ENCODE measurements around the gene C1orf115. TPM values are rescaled to one million over a fixed set of nuclear protein-coding genes. Genes with fewer than 3 reads are reported as not detected.

Gene C1orf115
- total and polyA plus RNA-seq, 9 of the 15 experiments (the other 6 are each of a cell fraction or from before 2014, with no cell fraction given) = not detected

GRCh38 chr1:220700556-220701179 is 10.5 kb downstream of the C1orf115 start (continued):
- no peak for TF ChIP-seq PHF21A (IDR thresholded peaks at IDR 0.05; ENCODE audit: borderline replicate concordance, low read depth)

GRCh38 chr1:220701974-220702373 is 11.8 kb downstream of the C1orf115 start:
- no peak overlapping the region for H3K4me3 ChIP-seq
- FAIRE-seq (no peak), ATAC-seq (no peak)
- TF ChIP-seq CBFA2T3 (IDR thresholded peaks at IDR 0.05) (no peak), FOS (IDR thresholded peaks at IDR 0.05; ENCODE audit: extremely low read depth, insufficient read length) (no peak), BCL6 (CRISPR knock-in tag; IDR thresholded peaks at IDR 0.05) (no peak), NFXL1 (CRISPR knock-in tag; IDR thresholded peaks at IDR 0.05) (no peak), ZNF407 (IDR thresholded peaks at IDR 0.05; ENCODE audit: low read depth) (no peak), XRCC4 (IDR thresholded peaks at IDR 0.05; ENCODE audit: extremely low read depth, insufficient read depth, insufficient read length) (no peak), CEBPZ (IDR thresholded peaks at IDR 0.05; ENCODE audit: borderline replicate concordance, low read depth, low read length) (no peak), NFATC3 (IDR thresholded peaks at IDR 0.05) (no peak), KLF1 (tag; IDR thresholded peaks at IDR 0.05) (no peak)

More at GRCh38 chr1:220701974-220702373, 11.8 kb downstream of the C1orf115 start:
- in situ Hi-C loops (cut with MboI) (no loop called here), intact Hi-C loops (cut with micrococcal nuclease) (no loop called here)
- Histone ChIP-seq H3K9me3 (replicated peaks; ENCODE audit: control insufficient read depth, insufficient read depth, low read depth, low read length) (no peaks in the 10 kb centered on the region), H3K9ac (ENCODE audit: insufficient read depth in 1 of 2, low read depth in 2 of 2, low read length in 2 of 2) (no peak overlapping the region), H3K27me3 (ENCODE audit: control insufficient read depth in 2 of 2, insufficient read depth in 2 of 2, low read length in 2 of 2) (peaks cover 4 to 40% of the 10 kb centered on the region in 2 experiments; a peak in 3 of 5 replicates), H3K27ac (ENCODE audit: extremely low read depth, low read depth, low read length) (no peak overlapping the region), H2AFZ (ENCODE audit: low read depth, low read length) (no peak overlapping the region), H3K36me3 (ENCODE audit: control insufficient read depth, insufficient read depth, low read length) (no peaks in the 10 kb centered on the region), H4K20me1 (replicated peaks; ENCODE audit: control insufficient read depth, insufficient read depth, low read length) (no peaks in the 10 kb centered on the region), H3K9me1 (ENCODE audit: control insufficient read depth, insufficient read depth, low read length) (no peaks in the 10 kb centered on the region), H3K4me2 (ENCODE audit: insufficient read depth, low read length) (no peak overlapping the region), H3K79me2 (ENCODE audit: control insufficient read depth, insufficient read depth, low read length) (no peaks in the 10 kb centered on the region), H3K4me1 (replicated peaks in 1 of 2; ENCODE audit: control insufficient read depth in 2 of 2, insufficient read depth in 2 of 2, low read length in 2 of 2) (no peaks in the 10 kb centered on the region)
- ChIA-PET CTCF (ENCODE audit: low intra/inter-chr PET ratio) (no interaction called here), POLR2A (interaction anchor here (1.4 kb wide), 1 partner anchor 8 kb away, joined by 5 read pairs; no protein-coding TSS in a partner anchor)
- 4% methylated on average over 6 of the region's 6 CpGs for WGBS (ENCODE audit: insufficient coverage, low coverage, missing lambda C conversion rate)
- no peak for DNase-seq (ENCODE audit: extremely low read depth in 1 of 4, low spot score in 3 of 4)
- BruUV-seq (replicated peaks) = no TSS peak
